Measurements from ENCODE around the gene GRK4. TPM values are rescaled to one million over a fixed set of nuclear protein-coding genes. Genes with fewer than 3 reads are reported as not detected.

GRK4 gene
- total RNA-seq, 6 donors from 2014 or later: 3.3 to 10.4 (median 4.7) TPM

GRCh38 chr4:2923141-2923551 is 40.2 kb upstream of the GRK4 start:
- Histone ChIP-seq H3K4me1 (peaks cover 17 to 28% (median 21%) of the 10 kb centered on the region in 4 donors), H3K36me3 (peaks cover 17 to 82% (median 49%) of the 10 kb centered on the region in 4 donors), H3K27me3 (no peaks in the 10 kb centered on the region), H3K27ac (peak overlapping the region; percentile 32 to 54 (median 41)), H3K9me3 (no peaks in the 10 kb centered on the region), H3K4me3 (no peak overlapping the region)
- WGBS, 2 donors: 62 to 70% methylated on average over 8 to 10 of the region's 10 CpGs
- peak in 1 of 2 donors; percentile 56 for DNase-seq
- no peak for ATAC-seq (ENCODE audit: low FRiP score in 2 of 2)
- TF ChIP-seq POLR2AphosphoS5 (IDR thresholded peaks at IDR 0.05) (no peak), POLR2A (IDR thresholded peaks at IDR 0.05) (no peak), CTCF (IDR thresholded peaks at IDR 0.05) (no peak), EP300 (IDR thresholded peaks at IDR 0.05) (no peak)

- 87 to 94% methylated on average over 16 of the region's 16 CpGs for WGBS, 2 donors
- no peak for DNase-seq
- Histone ChIP-seq H3K27me3 (no peaks in the 10 kb centered on the region), H3K36me3 (peaks cover 18 to 83% (median 55%) of the 10 kb centered on the region in 4 donors), H3K4me1 (peaks cover 17 to 33% (median 27%) of the 10 kb centered on the region in 4 donors), H3K4me3 (no peak overlapping the region), H3K27ac (peak overlapping the region; percentile 32 to 54 (median 41)), H3K9me3 (no peaks in the 10 kb centered on the region)
- no peak for ATAC-seq (ENCODE audit: low FRiP score in 2 of 2)
- TF ChIP-seq CTCF (IDR thresholded peaks at IDR 0.05): no peak
- TF ChIP-seq POLR2A (IDR thresholded peaks at IDR 0.05): no peak
- no peak for TF ChIP-seq EP300 (IDR thresholded peaks at IDR 0.05)
- no peak for TF ChIP-seq POLR2AphosphoS5 (IDR thresholded peaks at IDR 0.05)
These were observed 39.6 kb upstream of the GRK4 start for GRCh38 chr4:2923668-2924173.

GRCh38 chr4:2924286-2924685 is 39.1 kb upstream of the GRK4 start:
- H3K36me3 ChIP-seq: peaks cover 18 to 83% (median 60%) of the 10 kb centered on the region in 4 donors
- TF ChIP-seq EP300 (IDR thresholded peaks at IDR 0.05) (no peak), POLR2A (IDR thresholded peaks at IDR 0.05) (no peak), POLR2AphosphoS5 (IDR thresholded peaks at IDR 0.05) (no peak), CTCF (IDR thresholded peaks at IDR 0.05) (no peak)
- DNase-seq (no peak), ATAC-seq (ENCODE audit: low FRiP score in 2 of 2) (peak; percentile 30 to 41)
- H3K27ac ChIP-seq: peak overlapping the region; percentile 27 to 48 (median 40)
- no peaks in the 10 kb centered on the region for H3K27me3 ChIP-seq
- peaks cover 17 to 33% (median 32%) of the 10 kb centered on the region in 4 donors for H3K4me1 ChIP-seq
- no peak overlapping the region for H3K4me3 ChIP-seq
- no peaks in the 10 kb centered on the region for H3K9me3 ChIP-seq
- 72 to 80% methylated on average over 7 to 8 of the region's 8 CpGs for WGBS, 2 donors

GRCh38 chr4:2924765-2925301 is 38.5 kb upstream of the GRK4 start:
- peaks cover 17 to 38% (median 37%) of the 10 kb centered on the region in 4 donors for H3K4me1 ChIP-seq
- peak; percentile 7 to 44 for ATAC-seq (ENCODE audit: low FRiP score in 2 of 2)
- H3K4me3 ChIP-seq: no peak overlapping the region
- peaks cover 18 to 88% (median 64%) of the 10 kb centered on the region in 4 donors for H3K36me3 ChIP-seq
- H3K9me3 ChIP-seq: no peaks in the 10 kb centered on the region
- H3K27me3 ChIP-seq: no peaks in the 10 kb centered on the region
- peak overlapping the region; percentile 27 to 48 (median 40) for H3K27ac ChIP-seq
- 76 to 90% methylated on average over 5 to 6 of the region's 7 CpGs for WGBS, 2 donors
- no peak for DNase-seq
- TF ChIP-seq CTCF (IDR thresholded peaks at IDR 0.05): no peak
- TF ChIP-seq POLR2AphosphoS5 (IDR thresholded peaks at IDR 0.05): no peak
- no peak for TF ChIP-seq EP300 (IDR thresholded peaks at IDR 0.05)
- no peak for TF ChIP-seq POLR2A (IDR thresholded peaks at IDR 0.05)

Data from upper lobe of left lung (tissue), 6 donors.